ENCODE results near the gene CCDC146. TPM values are rescaled to one million over a fixed set of nuclear protein-coding genes. Genes with fewer than 3 reads are reported as not detected.
"Not testable (repeated sequence)": the region's sequence is repeated elsewhere in the genome, so short reads cannot be mapped to it uniquely, and the experiment has no call there.

CCDC146 gene
- total and polyA plus RNA-seq, 10 donors, result 4.1 to 21.3 (median 10.9) TPM

DNA sequence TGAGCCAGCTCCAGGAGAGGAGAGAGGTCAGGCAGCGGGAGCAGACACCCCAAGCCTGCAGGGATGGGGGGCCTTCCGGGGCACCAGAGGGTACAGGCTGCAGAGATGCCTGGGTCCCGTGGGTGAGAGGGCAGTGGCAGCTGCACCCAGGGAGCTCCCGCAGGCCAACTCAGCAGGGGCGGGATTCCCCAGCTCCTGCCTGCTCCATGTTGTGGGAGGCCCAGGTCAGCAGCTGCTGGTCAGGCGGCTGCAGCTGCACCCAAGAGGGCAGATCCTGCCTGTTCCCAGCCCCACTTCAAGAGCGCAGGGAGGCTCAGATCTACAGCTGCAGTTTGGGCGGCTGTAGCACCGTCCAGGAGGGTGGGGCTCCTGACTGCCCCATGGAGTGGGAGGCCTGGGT is 4.6 kb downstream of the CCDC146 start:
- not testable (repeated sequence) for H3K36me3 ChIP-seq; H3K9me3 ChIP-seq; H3K27me3 ChIP-seq (replicated peaks in 1 of 7); H3K4me3 ChIP-seq
- 72 to 100% (median 84%) methylated on average over 3 to 9 of the region's 9 CpGs for WGBS, 5 donors
- peaks cover 0 to 24% (median 11%) of the 10 kb centered on the region in 6 donors for H3K4me1 ChIP-seq
- intact Hi-C loops (cut with DNase I; ENCODE audit: low total_unique reads), result loop anchor here (10.0 kb wide), 2 partner anchors 118 to 208 kb away; no protein-coding TSS in a partner anchor
- peak; percentile 75 for DNase-seq
- TF ChIP-seq POLR2AphosphoS5 (IDR thresholded peaks at IDR 0.05), result peak in 2 of 3 donors; percentile 12 to 15
- peak overlapping the region in 1 of 8 donors; percentile 23 for H3K27ac ChIP-seq

DNA sequence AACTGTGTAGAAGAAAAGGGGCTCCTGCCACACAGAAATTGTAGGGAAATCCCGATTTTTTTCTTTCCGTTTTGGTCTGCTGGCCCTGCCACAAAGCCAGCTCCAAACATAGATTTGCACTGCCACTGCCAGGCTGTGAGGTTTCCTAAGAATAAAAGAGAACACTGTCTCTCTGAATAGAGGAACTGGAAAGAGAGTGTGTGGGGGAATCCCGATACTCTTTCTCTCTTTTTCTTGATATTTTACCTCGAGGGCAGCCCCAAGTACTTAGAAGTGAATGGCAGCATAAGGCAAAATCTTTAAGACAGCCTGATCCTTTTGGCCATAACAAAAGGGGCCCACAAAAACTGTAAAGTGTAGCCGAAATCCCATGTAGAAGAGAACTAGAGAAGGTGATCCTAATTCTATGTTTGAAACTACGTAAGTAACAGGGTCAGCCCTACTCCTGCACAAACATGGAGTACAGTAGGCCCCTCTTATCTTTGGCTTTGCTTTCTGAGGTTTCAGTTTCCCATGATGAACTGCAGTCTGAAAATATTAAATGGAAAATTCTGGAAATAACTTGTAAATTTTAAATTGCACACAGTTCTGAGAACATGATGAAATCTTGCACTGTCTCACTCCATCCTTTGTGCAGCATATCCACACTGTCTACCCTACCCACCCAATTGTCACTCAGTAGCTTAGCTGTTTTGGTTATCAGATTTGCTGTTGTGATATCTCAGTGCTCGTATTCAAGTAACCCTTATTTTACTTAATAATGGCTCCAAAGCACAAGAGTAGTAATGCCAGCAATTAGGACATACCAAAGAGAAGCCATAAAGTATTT is 6.4 kb downstream of the CCDC146 start:
- intact Hi-C loops (cut with DNase I; ENCODE audit: low total_unique reads), result loop anchor here (10.0 kb wide), 2 partner anchors 116 to 206 kb away; no protein-coding TSS in a partner anchor
- H3K9me3 ChIP-seq; H3K36me3 ChIP-seq; H3K4me3 ChIP-seq; DNase-seq; H3K27me3 ChIP-seq (replicated peaks in 1 of 7): not testable (repeated sequence)
- 52 to 58% (median 53%) methylated on average over 5 of the region's 7 CpGs for WGBS, 5 donors
- Histone ChIP-seq H3K27ac (peak overlapping the region in 5 of 8 donors; percentile 1 to 62 (median 36)), H3K4me1 (peaks cover 0 to 20% (median 10%) of the 10 kb centered on the region in 6 donors)

DNA sequence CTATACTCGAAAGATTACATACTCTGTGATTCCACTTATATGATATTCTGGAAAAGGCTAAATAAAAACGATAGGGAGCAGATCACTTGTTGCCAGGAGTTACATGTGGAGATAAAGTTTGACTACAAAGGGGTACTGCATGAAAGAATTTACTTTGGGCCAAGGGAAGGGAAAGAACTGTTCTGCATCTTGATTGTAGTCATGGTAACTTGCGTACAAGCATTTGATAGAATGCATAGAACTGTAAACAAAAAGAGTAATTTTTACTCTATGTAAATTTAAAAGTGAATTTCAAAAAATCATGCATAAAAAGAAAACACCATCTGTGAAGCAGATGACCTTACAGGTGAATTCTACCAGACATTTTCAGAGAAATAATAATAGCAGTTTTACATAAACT is 9.4 kb downstream of the CCDC146 start:
- WGBS, 5 donors, result 90 to 100% (median 97%) methylated on average over 1 to 2 of the region's 3 CpGs
- H3K36me3 ChIP-seq, H3K9me3 ChIP-seq: not testable (repeated sequence)

DNA sequence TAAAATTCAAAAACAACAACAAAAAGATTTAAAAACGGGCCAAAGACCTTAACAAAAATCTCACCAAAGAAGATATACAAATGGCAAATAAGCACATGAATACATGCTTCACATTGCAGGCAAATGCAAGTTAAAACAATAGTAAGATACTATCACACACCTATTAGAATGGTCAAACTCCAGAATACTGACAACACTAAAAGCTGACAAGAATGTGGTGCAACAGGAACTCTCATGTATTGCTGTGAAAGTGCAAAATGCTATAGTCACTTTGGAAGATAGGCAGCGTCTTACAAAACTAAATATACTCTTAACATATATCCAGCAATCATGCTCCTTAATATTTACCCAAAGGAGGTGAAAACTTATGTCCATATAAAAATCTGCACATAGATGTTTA is 16.3 kb downstream of the CCDC146 start:
- 90 to 100% (median 93%) methylated on average over 2 of the region's 2 CpGs for WGBS, 5 donors
- intact Hi-C loops (cut with DNase I; ENCODE audit: low total_unique reads), result not testable (repeated sequence)
- peaks cover 0 to 11% (median 5%) of the 10 kb centered on the region in 8 donors for H3K9me3 ChIP-seq

More for the DNA sequence above, 9.4 kb downstream of the CCDC146 start:
- H3K4me1 ChIP-seq, result peaks cover 0 to 16% (median 9%) of the 10 kb centered on the region in 6 donors
- DNase-seq; H3K4me3 ChIP-seq; H3K27ac ChIP-seq; intact Hi-C loops (cut with DNase I; ENCODE audit: low total_unique reads); H3K27me3 ChIP-seq (replicated peaks in 1 of 7): not testable (repeated sequence)

DNA sequence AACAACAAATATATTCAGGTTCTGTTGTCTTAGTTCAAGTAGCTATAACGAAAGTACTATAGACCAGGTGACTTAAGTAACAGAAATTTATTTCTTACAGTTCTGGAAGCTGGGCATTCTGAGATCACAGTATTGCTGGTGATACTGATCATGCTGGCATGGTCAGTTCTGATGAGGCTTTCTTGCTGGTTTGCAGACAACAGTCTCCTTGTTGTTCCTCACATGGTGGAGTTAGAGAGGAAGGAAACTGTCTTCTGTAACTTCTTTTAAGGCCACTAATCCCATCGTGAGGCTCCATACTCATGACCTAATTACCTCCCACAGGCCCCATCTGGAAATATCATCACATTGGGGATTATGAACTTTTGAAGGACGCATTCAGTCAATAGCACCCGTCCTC is 17.9 kb downstream of the CCDC146 start:
- H3K4me1 ChIP-seq; H3K27me3 ChIP-seq (replicated peaks in 1 of 7); DNase-seq; intact Hi-C loops (cut with DNase I; ENCODE audit: low total_unique reads); H3K27ac ChIP-seq; H3K4me3 ChIP-seq; H3K36me3 ChIP-seq: not testable (repeated sequence)
- H3K9me3 ChIP-seq, result peaks cover 0 to 23% (median 17%) of the 10 kb centered on the region in 8 donors
- WGBS, 5 donors, result 33 to 82% (median 62%) methylated on average over 2 to 4 of the region's 4 CpGs

More for the DNA sequence above, 16.3 kb downstream of the CCDC146 start:
- H3K4me1 ChIP-seq; H3K36me3 ChIP-seq; DNase-seq; H3K4me3 ChIP-seq; H3K27ac ChIP-seq; H3K27me3 ChIP-seq (replicated peaks in 1 of 7): not testable (repeated sequence)

DNA sequence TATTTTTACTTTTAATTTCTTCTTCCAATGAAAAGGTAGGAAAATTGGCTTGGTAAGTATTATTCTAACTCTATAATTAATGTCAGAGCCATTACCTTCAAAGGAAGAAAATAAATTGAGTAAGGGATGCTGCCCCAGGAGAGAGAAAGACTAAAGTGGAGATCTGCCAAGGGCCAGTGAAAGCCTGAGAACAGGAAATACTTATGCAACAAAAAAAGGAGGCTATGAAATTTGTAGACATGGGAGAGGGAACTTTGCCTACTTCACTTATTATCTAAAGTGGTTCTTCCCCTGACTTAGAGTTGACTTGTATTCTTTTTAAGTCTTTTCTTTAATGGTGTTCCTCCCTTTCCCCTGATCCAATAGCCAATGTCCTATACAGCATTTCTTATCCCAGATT is 29.8 kb downstream of the CCDC146 start:
- H3K27me3 ChIP-seq (replicated peaks in 1 of 7); H3K9me3 ChIP-seq; H3K36me3 ChIP-seq; DNase-seq; H3K4me3 ChIP-seq; intact Hi-C loops (cut with DNase I; ENCODE audit: low total_unique reads): not testable (repeated sequence)
- Histone ChIP-seq H3K4me1 (peaks cover 0 to 18% (median 5%) of the 10 kb centered on the region in 6 donors), H3K27ac (peak overlapping the region in 4 of 8 donors; percentile 20 to 72 (median 28))

DNA sequence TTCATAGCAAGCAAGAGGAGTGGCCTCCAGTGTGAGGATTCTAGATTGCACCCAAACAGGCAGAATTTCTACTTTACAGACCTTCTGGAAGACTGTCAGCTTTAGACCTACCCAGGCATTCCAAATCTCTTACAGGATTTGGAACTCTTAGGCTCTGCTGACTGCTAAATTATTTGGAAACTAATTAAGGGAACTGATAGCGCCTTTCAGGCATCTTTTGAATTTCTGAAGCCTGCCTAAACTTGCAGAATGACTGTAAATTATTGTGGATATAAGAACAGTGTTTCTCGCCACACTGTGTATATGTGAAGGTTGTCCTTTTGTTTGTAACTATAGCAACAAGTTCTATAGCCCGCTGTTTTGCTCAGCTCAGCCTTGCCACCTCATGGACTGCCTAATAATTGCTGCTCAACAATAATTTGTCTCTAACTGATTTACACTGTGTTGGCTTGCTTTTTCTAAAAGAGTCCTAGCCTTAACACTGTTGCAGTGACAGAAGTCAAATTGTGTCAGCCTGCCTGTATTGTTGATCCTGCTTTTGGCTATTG is 32.6 kb downstream of the CCDC146 start:
- H3K4me1 ChIP-seq, result peaks cover 0 to 25% (median 7%) of the 10 kb centered on the region in 6 donors
- H3K4me3 ChIP-seq; intact Hi-C loops (cut with DNase I; ENCODE audit: low total_unique reads); H3K36me3 ChIP-seq; H3K9me3 ChIP-seq; H3K27ac ChIP-seq; H3K27me3 ChIP-seq (replicated peaks in 1 of 7); DNase-seq: not testable (repeated sequence)
- WGBS, 5 donors, result 58 to 87% (median 68%) methylated on average over 2 to 3 of the region's 3 CpGs

DNA sequence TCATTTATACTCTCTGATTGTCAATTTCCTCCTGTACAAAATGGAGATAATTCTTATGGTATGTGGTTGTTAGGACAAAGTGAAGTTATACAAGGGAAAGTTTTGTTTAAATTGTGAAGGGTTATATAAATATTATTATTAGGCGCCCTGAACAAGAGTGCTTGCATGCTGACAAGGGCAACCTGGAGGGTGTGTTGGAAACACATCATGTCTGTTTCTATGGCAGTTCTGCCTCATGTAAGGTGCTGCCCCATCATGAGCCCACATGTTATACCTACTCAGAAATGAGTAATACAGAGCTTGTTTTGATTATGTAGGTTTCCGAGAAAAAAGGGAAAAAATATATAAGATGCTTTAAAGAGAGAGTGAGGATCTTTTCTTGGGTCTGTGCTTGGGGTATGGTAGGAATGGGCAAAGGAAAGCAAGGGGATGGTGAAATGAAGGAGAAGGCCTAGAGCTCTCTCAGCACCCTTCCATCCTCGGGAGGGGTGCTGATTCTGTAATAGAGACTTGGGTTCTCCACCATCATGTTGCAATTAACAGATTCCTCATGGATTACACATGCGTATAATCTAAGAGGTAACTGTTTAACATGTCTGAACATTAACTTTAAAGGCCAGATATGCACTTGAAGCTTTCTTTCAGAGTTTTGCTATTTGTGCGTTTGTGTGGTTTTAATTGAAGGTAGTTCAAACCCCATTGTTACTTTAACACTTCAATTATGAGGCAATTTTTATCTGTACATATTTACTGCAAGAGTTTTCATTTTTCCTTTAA is 33.4 kb downstream of the CCDC146 start:
- 71 to 91% (median 84%) methylated on average over 4 to 5 of the region's 5 CpGs for WGBS, 5 donors
- H3K36me3 ChIP-seq; H3K9me3 ChIP-seq; DNase-seq; H3K4me3 ChIP-seq; H3K27me3 ChIP-seq (replicated peaks in 1 of 7); intact Hi-C loops (cut with DNase I; ENCODE audit: low total_unique reads): not testable (repeated sequence)
- H3K4me1 ChIP-seq, result peaks cover 0 to 25% (median 7%) of the 10 kb centered on the region in 6 donors
- H3K27ac ChIP-seq, result peak overlapping the region in 2 of 8 donors; percentile 48 to 75

DNA sequence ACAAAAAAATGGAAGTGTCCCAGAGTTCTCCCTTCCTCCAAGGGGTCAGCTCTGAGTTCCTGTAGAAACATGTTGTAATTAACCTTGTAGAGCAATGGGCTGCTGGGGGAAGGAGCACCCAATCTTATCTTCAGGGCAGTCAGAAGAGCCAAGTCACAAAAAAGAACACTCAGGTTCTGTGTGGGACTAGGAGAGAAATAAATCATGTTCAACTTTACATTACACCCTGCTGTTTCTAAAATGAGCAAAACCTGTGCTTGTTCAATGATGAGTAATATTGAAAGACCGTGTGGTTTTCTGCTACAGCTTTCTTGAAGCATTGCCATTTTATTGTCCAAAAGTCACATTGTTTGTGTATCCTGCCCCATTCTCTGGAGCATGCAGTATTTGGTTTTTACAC is 34.6 kb downstream of the CCDC146 start:
- intact Hi-C loops (cut with DNase I; ENCODE audit: low total_unique reads); H3K36me3 ChIP-seq; H3K9me3 ChIP-seq; H3K27me3 ChIP-seq (replicated peaks in 1 of 7); H3K4me3 ChIP-seq; DNase-seq: not testable (repeated sequence)
- Histone ChIP-seq H3K27ac (peak overlapping the region in 4 of 8 donors; percentile 36 to 85 (median 68)), H3K4me1 (peaks cover 0 to 25% (median 7%) of the 10 kb centered on the region in 6 donors)
- WGBS, 5 donors, result no CpG with 5 or more reads among the region's 1 CpG

Data from spleen (tissue), 11 donors.